ENCODE results near the gene GNAZ.
"Not testable (repeated sequence)": the region's sequence is repeated elsewhere in the genome, so short reads cannot be mapped to it uniquely, and the experiment has no call there.

The GNAZ gene

GRCh38 chr22:23044570-23044969 lies 25.7 kb upstream of the GNAZ start:
- ATAC-seq (no peak), DNase-seq (no peak)

GRCh38 chr22:23045461-23045860 lies 24.9 kb upstream of the GNAZ start:
- no peak for DNase-seq
- no peak for ATAC-seq

GRCh38 chr22:23047265-23047664 lies 23.1 kb upstream of the GNAZ start:
- no peak for ATAC-seq
- DNase-seq = no peak

GRCh38 chr22:23047742-23048141 lies 22.6 kb upstream of the GNAZ start:
- DNase-seq = no peak
- no peak for ATAC-seq

GRCh38 chr22:23050546-23050945 lies 19.8 kb upstream of the GNAZ start:
- not testable (repeated sequence) for ATAC-seq

GRCh38 chr22:23053051-23053707 lies 17.1 kb upstream of the GNAZ start:
- ATAC-seq (no peak), DNase-seq (no peak)

More at GRCh38 chr22:23050546-23050945, 19.8 kb upstream of the GNAZ start:
- not testable (repeated sequence) for DNase-seq

- no peak for DNase-seq
Observed at GRCh38 chr22:23053912-23054530, 16.3 kb upstream of the GNAZ start.

GRCh38 chr22:23054531-23055257 lies 15.6 kb upstream of the GNAZ start:
- ATAC-seq (peak; percentile 23), DNase-seq (no peak)

More at GRCh38 chr22:23053912-23054530, 16.3 kb upstream of the GNAZ start:
- no peak for ATAC-seq

- ATAC-seq (no peak), DNase-seq (no peak)
Observed at GRCh38 chr22:23055449-23056179, 14.7 kb upstream of the GNAZ start.

- DNase-seq = no peak
- ATAC-seq = no peak
Observed at GRCh38 chr22:23057331-23057730, 13.0 kb upstream of the GNAZ start.

GRCh38 chr22:23058063-23058462 lies 12.3 kb upstream of the GNAZ start:
- ATAC-seq (no peak), DNase-seq (no peak)

- DNase-seq (no peak), ATAC-seq (no peak)
Observed at GRCh38 chr22:23058481-23059283, 11.6 kb upstream of the GNAZ start.

- ATAC-seq = no peak
Observed at GRCh38 chr22:23059284-23059948, 10.9 kb upstream of the GNAZ start.

GRCh38 chr22:23060612-23061400 lies 9.5 kb upstream of the GNAZ start:
- DNase-seq = no peak
- ATAC-seq = no peak

More at GRCh38 chr22:23059284-23059948, 10.9 kb upstream of the GNAZ start:
- no peak for DNase-seq

GRCh38 chr22:23061471-23062280 lies 8.6 kb upstream of the GNAZ start:
- ATAC-seq = no peak
- no peak for DNase-seq

GRCh38 chr22:23062616-23063538 lies 7.4 kb upstream of the GNAZ start:
- ATAC-seq = no peak

GRCh38 chr22:23063539-23064380 lies 6.6 kb upstream of the GNAZ start:
- DNase-seq = no peak

More at GRCh38 chr22:23062616-23063538, 7.4 kb upstream of the GNAZ start:
- DNase-seq = no peak

More at GRCh38 chr22:23063539-23064380, 6.6 kb upstream of the GNAZ start:
- no peak for ATAC-seq

All from stimulated activated naive CD8-positive, alpha-beta T cell treated with anti-CD3 and anti-CD28 coated beads, Interleukin-15, Interleukin-2, amounts not matched to agents 100 U/mL and 50 U/mL, for 24 hours (primary cell).